Endothelial cell of umbilical vein (primary cell): ENCODE data around the gene SFTPD.

ENCODE experiments used
- CTCF ChIP-seq, 2 donors: IDR thresholded peaks; 1 replicate in 1 of 2; 2 replicates in 1 of 2; pipeline ENCODE4 v1.5.1; 2011; ENCODE audit warnings: low read length in 2 of 2, mild to moderate bottlenecking in 2 of 2, moderate library complexity in 2 of 2, control low read depth in 1 of 2, inconsistent platforms in 1 of 2, low read depth in 1 of 2; ENCODE audit not compliant: insufficient read depth in 1 of 2; ENCODE audit errors: extremely low read depth in 1 of 2
- MAX ChIP-seq: IDR thresholded peaks from 2 replicates; pipeline ENCODE4 v1.6.1; 2011; ENCODE audit not compliant: insufficient read depth, insufficient read length
- POLR2A ChIP-seq: IDR thresholded peaks from 2 replicates; pipeline ENCODE4 v1.6.1; 2012; ENCODE audit warnings: low read depth, mild to moderate bottlenecking, control low read depth, low read length
- POLR2AphosphoS5 ChIP-seq: IDR thresholded peaks from 2 replicates; pipeline ENCODE4 v1.6.1; 2012; ENCODE audit warnings: low read depth, mild to moderate bottlenecking, control low read depth, low read length, moderate library complexity; ENCODE audit not compliant: insufficient read depth

DNA sequence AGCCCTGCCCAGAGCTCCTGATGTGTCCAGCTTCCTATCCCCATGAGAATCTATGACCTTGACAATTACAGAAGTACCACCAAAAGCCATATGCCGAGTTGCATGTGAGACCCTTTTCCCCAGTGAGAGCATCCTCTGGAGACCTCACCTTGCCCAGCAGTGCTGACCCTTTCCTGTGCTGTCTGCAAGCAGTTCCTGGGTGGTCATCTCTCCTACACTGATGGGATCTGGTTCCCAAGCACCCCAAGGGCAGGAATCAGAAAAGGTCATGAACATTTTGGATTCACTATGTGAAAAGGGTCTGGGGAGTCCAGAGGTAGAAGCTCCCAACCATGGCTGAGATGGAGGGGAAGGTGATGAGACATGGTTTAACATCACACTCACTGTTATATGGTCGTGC is 18.2 kb downstream of the SFTPD start:
- TF ChIP-seq POLR2AphosphoS5 (no peak), CTCF (IDR thresholded peaks at IDR 0.05; ENCODE audit: extremely low read depth in 1 of 2, insufficient read depth in 1 of 2, low read depth in 1 of 2, low read length in 2 of 2) (no peak), POLR2A (no peak), MAX (no peak)
